GM18867 (cell line): ENCODE measurements around the gene MTO1.
A peak's percentile ranks its signal among the peaks of the same experiment; 100 is the strongest.
"Not testable (repeated sequence)": the region's sequence is repeated elsewhere in the genome, so short reads cannot be mapped to it uniquely, and the experiment has no call there.

ENCODE experiments used
- ATAC-seq: cut with Tn5 transposase; IDR thresholded peaks from one replicate; pipeline ENCODE4 v1.9.1; 2021; ENCODE audit warnings: mild to moderate bottlenecking, moderate library complexity; ENCODE audit not compliant: unreplicated experiment

Gene MTO1, protein sequence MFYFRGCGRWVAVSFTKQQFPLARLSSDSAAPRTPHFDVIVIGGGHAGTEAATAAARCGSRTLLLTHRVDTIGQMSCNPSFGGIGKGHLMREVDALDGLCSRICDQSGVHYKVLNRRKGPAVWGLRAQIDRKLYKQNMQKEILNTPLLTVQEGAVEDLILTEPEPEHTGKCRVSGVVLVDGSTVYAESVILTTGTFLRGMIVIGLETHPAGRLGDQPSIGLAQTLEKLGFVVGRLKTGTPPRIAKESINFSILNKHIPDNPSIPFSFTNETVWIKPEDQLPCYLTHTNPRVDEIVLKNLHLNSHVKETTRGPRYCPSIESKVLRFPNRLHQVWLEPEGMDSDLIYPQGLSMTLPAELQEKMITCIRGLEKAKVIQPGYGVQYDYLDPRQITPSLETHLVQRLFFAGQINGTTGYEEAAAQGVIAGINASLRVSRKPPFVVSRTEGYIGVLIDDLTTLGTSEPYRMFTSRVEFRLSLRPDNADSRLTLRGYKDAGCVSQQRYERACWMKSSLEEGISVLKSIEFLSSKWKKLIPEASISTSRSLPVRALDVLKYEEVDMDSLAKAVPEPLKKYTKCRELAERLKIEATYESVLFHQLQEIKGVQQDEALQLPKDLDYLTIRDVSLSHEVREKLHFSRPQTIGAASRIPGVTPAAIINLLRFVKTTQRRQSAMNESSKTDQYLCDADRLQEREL

DNA sequence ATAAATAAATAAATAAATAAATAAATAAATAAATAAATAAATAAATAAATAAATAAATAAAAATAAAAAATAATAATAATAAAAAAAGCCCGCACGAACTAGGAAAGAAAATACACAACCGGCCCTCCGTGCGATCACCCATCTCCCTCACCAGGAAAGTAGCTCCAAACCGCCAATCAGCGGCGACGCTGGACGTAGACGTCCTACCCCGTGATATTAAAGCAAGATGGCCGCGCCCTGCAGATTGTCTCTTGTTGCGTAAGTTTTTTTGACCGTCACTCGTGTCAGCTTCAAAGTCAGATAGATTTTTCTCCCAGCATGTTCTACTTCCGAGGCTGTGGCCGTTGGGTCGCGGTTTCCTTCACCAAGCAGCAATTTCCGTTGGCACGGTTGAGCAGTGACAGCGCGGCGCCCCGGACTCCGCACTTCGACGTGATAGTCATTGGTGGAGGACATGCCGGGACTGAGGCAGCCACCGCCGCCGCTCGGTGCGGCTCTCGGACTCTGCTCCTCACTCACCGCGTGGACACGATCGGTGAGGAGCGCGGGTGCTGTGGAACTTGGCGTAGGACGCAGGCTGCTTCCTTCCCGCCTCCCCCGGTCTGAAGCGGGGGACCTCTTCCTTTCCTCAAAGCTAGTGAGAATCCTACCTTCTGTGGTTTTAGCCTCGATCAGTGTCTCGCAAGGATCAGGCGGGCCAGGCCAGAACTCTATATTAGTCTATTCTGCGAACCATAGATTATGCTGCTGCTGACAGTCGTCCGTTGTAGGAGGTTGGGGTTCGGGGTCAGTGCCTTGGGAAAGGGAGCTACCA, at the start of gene MTO1:
TSS of gene MTO1 (plus strand) at position 201 of the 814 bp plus-strand sequence. CDS start at position 319, 118 bp downstream.
- ATAC-seq, result peak; percentile 95

DNA sequence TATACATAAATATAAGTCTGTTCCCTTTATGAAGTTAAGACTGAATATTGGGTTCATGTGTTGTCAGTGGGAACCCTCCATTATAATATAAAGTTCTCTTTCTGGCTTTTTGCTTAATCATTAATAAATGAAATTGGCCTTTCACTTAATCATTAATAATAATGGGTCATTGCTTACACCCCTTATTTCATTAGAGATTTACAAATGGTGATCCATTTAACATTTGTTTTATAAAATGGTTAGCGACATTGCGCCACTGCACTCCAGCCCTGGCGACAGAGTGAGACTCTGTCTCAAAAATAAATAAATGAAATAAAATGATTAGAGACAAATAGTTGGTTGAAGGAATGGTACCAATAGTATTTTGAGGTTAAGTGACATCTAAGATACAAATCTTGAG, 48.4 kb upstream of the MTO1 start:
- no peak for ATAC-seq

DNA sequence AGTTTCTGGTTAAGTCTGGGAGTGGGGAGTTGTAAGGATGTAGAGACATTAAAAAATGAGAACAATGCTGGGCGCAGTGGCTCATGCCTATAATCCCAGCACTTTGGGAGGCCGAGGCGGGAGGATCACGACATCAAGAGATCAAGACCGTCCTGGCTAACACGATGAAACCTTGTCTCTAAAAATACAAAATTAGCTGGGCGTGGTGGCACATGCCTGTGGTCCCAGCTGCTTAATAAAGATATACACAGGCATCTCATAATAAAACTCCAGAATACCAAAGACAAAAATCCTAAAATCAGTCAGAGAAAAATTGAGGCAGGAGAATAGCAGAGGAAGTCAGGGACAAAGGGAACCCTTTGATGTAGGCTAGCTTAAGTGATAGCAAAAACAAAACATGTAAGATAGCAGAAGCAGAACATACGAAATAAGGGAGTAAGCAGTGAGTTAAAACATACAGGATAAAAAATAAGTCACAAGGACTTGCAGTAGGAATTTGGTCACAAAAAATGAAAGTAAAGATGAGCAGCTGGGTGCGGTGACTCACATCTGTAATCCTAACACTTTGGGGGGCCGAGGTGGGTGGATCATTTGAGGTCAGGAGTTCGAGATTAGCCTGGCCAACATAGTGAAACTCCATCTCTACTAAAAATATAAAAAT, 43.3 kb upstream of the MTO1 start:
- ATAC-seq, result no peak

GRCh38 chr6:73421534-73421933, 40.0 kb upstream of the MTO1 start:
- ATAC-seq, result no peak

DNA sequence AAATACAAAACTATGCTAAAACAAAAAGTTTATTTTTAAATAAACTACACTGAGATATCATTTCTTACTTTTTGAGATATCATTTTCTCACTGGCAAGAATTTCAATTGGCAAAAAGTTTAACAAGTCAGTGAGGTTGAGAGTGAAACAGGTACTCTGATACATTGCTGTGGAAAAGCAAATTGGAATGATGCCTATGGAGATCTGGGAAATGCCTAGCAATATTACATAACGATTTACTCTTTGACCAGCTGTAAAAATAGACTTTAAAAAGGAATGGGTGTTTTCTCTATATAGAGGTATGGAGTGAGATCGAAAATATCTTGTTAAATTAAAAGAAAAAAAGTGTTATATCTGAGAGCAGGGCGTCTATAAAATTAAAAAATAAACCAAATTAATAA, 26.3 kb upstream of the MTO1 start:
- ATAC-seq, result no peak

DNA sequence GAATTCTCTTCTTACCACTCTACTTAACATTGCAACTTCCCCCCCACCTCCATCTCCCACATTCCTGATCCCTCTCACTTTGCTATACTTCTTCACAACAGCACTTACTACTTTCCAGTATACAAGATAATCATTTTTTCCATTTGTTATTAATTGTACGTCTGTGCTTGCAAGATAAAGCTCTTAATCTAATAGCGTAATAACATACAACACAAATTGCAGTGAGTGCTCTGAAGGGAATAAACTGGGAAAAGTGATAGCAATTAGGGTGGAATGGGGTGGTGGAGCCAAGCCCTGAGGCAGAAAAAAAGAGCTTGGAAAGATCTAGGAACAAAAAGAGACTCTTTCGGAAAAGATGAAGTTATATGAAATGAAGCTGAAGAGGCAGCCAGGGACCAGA, 18.0 kb upstream of the MTO1 start:
- no peak for ATAC-seq

DNA sequence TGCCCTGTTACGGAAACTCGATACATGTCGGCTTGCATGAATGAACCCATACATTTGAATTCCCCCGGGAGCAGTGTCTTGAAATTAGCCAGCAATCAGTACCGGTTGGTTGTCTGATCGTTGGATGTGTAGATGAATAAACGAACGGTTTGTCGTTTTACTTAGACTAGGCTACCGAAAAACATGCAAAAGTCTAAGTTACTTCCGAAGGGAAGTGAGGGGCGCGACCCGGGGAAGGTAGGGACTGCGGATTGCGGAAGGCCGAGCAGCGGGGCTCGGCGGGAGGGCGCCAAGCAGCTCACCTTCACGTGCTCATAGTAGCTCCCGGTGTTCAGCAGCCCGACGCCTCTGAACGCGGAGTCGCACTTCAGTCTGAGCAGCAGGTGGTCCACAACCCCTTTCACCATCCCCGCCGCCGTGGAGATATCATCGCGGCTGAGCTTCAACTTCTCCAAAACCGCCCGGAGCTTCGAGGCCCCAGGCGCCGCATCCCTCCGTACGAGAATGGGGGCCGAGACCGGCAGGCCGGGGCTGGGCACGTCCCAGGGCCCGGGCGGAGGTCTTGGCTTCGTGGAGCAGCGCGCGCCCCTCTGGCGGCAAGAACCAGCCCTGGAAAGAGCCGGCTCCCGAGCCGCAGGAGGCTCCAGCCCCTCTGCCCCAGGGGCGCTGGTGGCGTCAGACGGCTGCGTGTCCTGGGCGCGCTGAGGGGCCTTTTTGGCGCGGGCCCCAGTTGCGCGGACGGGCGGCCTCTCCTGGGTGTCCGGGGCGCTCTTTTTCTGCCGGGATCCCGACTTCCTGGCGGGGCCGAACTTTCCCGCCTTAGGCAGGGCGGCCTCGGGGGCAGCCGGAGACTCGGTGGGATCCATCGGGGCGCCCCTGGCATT, 10.1 kb upstream of the MTO1 start:
- peak; percentile 50 for ATAC-seq

DNA sequence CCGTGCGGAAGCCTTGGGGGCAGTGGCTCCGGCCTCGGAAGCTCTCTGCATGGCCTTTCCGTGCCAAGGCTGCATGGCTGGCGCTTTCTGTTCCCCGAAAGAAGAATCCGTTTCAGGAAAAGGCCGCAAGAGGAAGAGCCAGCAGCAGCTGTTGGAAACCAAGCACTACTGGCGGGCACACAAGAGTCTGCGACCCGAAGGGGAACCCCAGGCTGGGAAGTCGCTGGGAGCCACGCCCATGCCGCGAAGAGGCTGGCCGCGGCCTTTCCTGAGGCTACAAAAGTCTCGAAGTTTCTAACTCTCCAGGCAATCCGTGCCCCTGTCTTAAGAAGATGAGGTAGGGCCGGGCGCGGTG, 9.5 kb upstream of the MTO1 start, which contains the start of gene CGAS:
TSS of gene CGAS (minus strand) at position 191 of the 355 bp plus-strand sequence. CDS start at position 75, 116 bp downstream.
- ATAC-seq, result peak; percentile 72

GRCh38 chr6:73455865-73456629, 5.5 kb upstream of the MTO1 start:
- no peak for ATAC-seq

GRCh38 chr6:73459474-73459873, 2.1 kb upstream of the MTO1 start:
- not testable (repeated sequence) for ATAC-seq

- no peak for ATAC-seq
These were observed 1.5 kb upstream of the MTO1 start for GRCh38 chr6:73460056-73460455.

DNA sequence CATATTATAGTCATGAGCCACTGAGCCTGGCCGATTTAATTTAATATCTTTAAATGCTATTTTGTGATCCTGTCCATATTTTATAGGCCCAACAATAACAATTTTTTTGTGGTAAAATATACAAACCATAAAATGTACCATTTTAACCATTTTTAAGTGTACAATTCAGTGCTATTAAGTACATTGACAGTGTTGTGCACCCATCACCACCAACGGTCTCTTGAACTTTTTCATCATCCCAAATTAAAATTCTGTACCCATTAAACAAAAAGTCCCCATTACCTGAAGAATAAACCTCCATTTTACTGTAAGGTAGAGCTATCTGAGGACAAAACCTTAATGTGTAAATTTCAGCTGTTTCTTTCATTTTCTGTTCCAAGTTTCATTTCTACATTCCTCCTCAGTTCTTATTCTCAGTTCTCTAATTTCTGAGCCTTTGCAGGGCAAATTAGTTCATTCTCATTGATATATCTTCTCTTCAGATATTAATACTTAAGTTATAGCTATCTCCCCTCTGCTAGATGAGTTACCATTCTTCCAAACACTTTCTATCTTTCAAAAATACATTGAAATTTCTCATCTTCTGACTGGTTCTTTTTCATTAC, 10.3 kb downstream of the MTO1 start:
- ATAC-seq, result peak; percentile 91

- ATAC-seq, result no peak
These were observed 15.2 kb downstream of the MTO1 start for GRCh38 chr6:73476723-73477122.

- no peak for ATAC-seq
These were observed 15.9 kb downstream of the MTO1 start for GRCh38 chr6:73477407-73477806.

GRCh38 chr6:73481969-73482368, 20.4 kb downstream of the MTO1 start:
- ATAC-seq, result no peak

- ATAC-seq, result no peak
These were observed 22.9 kb downstream of the MTO1 start for GRCh38 chr6:73484438-73484837.

- ATAC-seq, result no peak
These were observed 25.9 kb downstream of the MTO1 start for GRCh38 chr6:73487473-73487872.

DNA sequence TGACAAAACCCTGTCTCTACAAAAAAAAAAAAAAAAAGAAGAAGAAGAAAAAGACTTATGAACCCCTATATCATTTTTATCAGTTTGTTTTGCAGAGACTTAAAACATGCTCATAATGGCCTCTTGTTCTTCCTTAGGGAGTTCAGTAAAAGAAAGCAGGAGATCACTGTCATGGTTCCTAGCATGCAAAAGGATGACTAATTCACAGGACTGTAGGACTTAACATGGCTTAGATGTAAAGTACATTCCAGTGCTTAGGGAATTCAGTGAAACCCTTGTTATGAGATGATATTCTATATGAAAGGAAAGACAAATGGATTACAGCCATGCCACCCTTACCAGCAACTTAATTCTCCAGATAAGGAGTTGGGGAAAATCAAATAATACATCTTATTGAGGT, 29.8 kb downstream of the MTO1 start:
- no peak for ATAC-seq

DNA sequence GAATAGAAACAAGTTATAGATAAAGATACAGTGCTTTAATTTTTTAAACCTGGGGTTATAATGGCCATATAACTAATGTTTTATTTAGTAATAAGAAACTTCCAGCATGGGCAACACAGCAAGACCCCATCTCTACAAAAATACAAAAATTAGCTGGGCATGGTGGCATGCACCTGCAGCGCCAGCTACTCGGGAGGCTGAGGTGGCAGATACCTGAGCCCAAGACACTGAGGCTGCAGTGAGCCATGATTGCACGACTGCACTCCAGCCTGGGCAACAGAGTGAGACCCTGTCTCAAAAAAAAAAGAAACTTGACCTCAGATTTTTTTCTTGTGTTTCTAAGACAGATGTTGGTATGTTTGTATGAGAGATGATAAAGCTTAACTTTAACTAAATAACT, 36.4 kb downstream of the MTO1 start:
- no peak for ATAC-seq
